AG04449 (cell line): Measurements from ENCODE around the gene TTC12.

Experiments used
- CTCF ChIA-PET: fragments of 350-600 bp; formaldehyde crosslinking; extraction: SDS; loops from one replicate; lab custom pipeline; 2021; ENCODE audit warnings: antibody characterized with exemption; lab: Yijun Ruan, JAX
- POLR2A ChIA-PET: fragments of 400-600, 350-600 bp; formaldehyde crosslinking; extraction: SDS; loops from one replicate; lab custom pipeline; 2020; ENCODE audit warnings: antibody characterized with exemption, inconsistent platforms; lab: Yijun Ruan, JAX
- DNase-seq: peaks from one replicate; pipeline ENCODE4 v3.0.0-alpha.2; 2010; ENCODE audit warnings: low read depth, low spot score
- H3K4me3 ChIP-seq: 2 replicates; pipeline ENCODE4 v1.5.1; 2011; ENCODE audit warnings: low read depth, mild to moderate bottlenecking, control low read depth, low read length
- CTCF ChIP-seq: IDR thresholded peaks from one replicate; pipeline ENCODE4 v1.5.1; 2011; ENCODE audit warnings: mild to moderate bottlenecking, moderate library complexity, low read length, control low read depth, inconsistent platforms; ENCODE audit not compliant: insufficient read depth; ENCODE audit errors: missing control alignments

The TTC12 gene

GRCh38 chr11:113396690-113397089 is 82.3 kb downstream of the TTC12 start:
- CTCF ChIA-PET = no interaction called here
- no peak for TF ChIP-seq CTCF
- no peak overlapping the region for H3K4me3 ChIP-seq
- no peak for DNase-seq
- POLR2A ChIA-PET = no interaction called here

- ChIA-PET CTCF (interaction anchor here (1.5 kb wide), 1 partner anchor 8 kb away, joined by 4 read pairs; no protein-coding TSS in a partner anchor), POLR2A (no interaction called here)
- no peak overlapping the region for H3K4me3 ChIP-seq
- TF ChIP-seq CTCF = no peak
- DNase-seq = no peak
Measured at GRCh38 chr11:113397212-113397611, 82.8 kb downstream of the TTC12 start.

- no peak for TF ChIP-seq CTCF
- ChIA-PET POLR2A (no interaction called here), CTCF (interaction anchor here (1.5 kb wide), 1 partner anchor 8 kb away, joined by 4 read pairs; no protein-coding TSS in a partner anchor)
- DNase-seq = no peak
- H3K4me3 ChIP-seq = no peak overlapping the region
Measured at GRCh38 chr11:113397821-113398220, 83.4 kb downstream of the TTC12 start.

GRCh38 chr11:113398669-113399430 is 84.5 kb downstream of the TTC12 start:
- no peak overlapping the region for H3K4me3 ChIP-seq
- CTCF ChIA-PET = interaction anchor here (1.5 kb wide), 1 partner anchor 10 kb away, joined by 4 read pairs; no protein-coding TSS in a partner anchor
- POLR2A ChIA-PET = no interaction called here
- no peak for DNase-seq
- no peak for TF ChIP-seq CTCF

- ChIA-PET CTCF (no interaction called here), POLR2A (no interaction called here)
- no peak for TF ChIP-seq CTCF
- DNase-seq = no peak
- no peak overlapping the region for H3K4me3 ChIP-seq
Measured at GRCh38 chr11:113400631-113401230, 86.3 kb downstream of the TTC12 start.

- ChIA-PET POLR2A (no interaction called here), CTCF (no interaction called here)
- TF ChIP-seq CTCF = no peak
- no peak overlapping the region for H3K4me3 ChIP-seq
- no peak for DNase-seq
Measured at GRCh38 chr11:113401718-113402117, 87.3 kb downstream of the TTC12 start.
